Small intestine (tissue), 16 donors: Measurements from ENCODE around the gene STK38L. TPM values are rescaled to one million over a fixed set of nuclear protein-coding genes. Genes with fewer than 3 reads are reported as not detected.

ENCODE experiments used
- DNase-seq, 2 donors: peaks; one replicate each; pipeline versions ENCODE4 v3.0.0 to v3.0.0-alpha.2; 2013
- FAIRE-seq: peaks from 2 replicates; lab custom pipeline; 2012; peaks lifted over from hg19 to GRCh38; lab: Jason Lieb, UNC
- H3K27ac ChIP-seq, 3 donors: one replicate each; pipeline ENCODE4 v1.5.1; 2013; ENCODE audit warnings: low read length in 2 of 3, mild to moderate bottlenecking in 2 of 3, control low read depth in 1 of 3, inconsistent platforms in 1 of 3, low read depth in 1 of 3, moderate library complexity in 1 of 3
- H3K27me3 ChIP-seq, 3 donors: one replicate each; pipeline ENCODE4 v1.6.1; 2013; ENCODE audit warnings: low read length in 3 of 3, inconsistent platforms in 1 of 3; ENCODE audit not compliant: control insufficient read depth in 3 of 3, insufficient read depth in 3 of 3
- H3K36me3 ChIP-seq, 3 donors: one replicate each; pipeline ENCODE4 v1.6.1; 2013; ENCODE audit warnings: low read length in 3 of 3, inconsistent platforms in 1 of 3, low read depth in 1 of 3, mild to moderate bottlenecking in 1 of 3, moderate library complexity in 1 of 3; ENCODE audit not compliant: control insufficient read depth in 3 of 3, insufficient read depth in 2 of 3
- H3K4me1 ChIP-seq, 3 donors: one replicate each; pipeline ENCODE4 v1.6.1; 2013; ENCODE audit warnings: low read length in 2 of 3, inconsistent platforms in 1 of 3, low read depth in 1 of 3, mild to moderate bottlenecking in 1 of 3, moderate library complexity in 1 of 3; ENCODE audit not compliant: control insufficient read depth in 3 of 3, insufficient read depth in 2 of 3
- H3K4me3 ChIP-seq, 3 donors: one replicate each; pipeline ENCODE4 v1.5.1; 2013; ENCODE audit warnings: low read length in 3 of 3, control low read depth in 1 of 3, inconsistent platforms in 1 of 3, low read depth in 1 of 3, mild to moderate bottlenecking in 1 of 3, moderate library complexity in 1 of 3
- H3K9me3 ChIP-seq, 2 donors: one replicate each; pipeline ENCODE4 v1.6.1; 2013; ENCODE audit warnings: low read depth in 1 of 2, low read length in 1 of 2; ENCODE audit not compliant: control insufficient read depth in 2 of 2, insufficient read depth in 1 of 2
- WGBS, 3 donors: extraction: QIAGEN DNeasy Blood & Tissue Kit; methylation state at CpG; one replicate each; pipeline ENCODE4 v1.1.7; 2013; 5-methylcytosine and 5-hydroxymethylcytosine counted together
- long read RNA-seq, 10 donors: transcript quantifications; one replicate each; lab custom pipeline, GENCODE V29; 2026
- polyA plus RNA-seq, 4 donors: library from polyadenylated mRNA; stranded (reverse) in 3 of 4; unstranded in 1 of 4; fragments of 200-250 nt in 3 of 4; fragments of 120-200 nt in 1 of 4; gene quantifications; one replicate each; pipeline versions ENCODE4 v1.2.1 to v1.2.3, GENCODE V29; 2013
- donor health status: healthy with polysubstance abuse.
- donor health status: control.
- donor health status: control.
- donor health status: Bipolar disorder and iron deficiency.
- donor health status: healthy.

STK38L gene
- 10 to 100 TPM in 2 of 4 donors, 1 to 10 TPM in 2; 5.8 to 23.8 (median 10.6) TPM for polyA plus RNA-seq
- long read RNA-seq, donor 1, full-length matches to known transcripts, result 7 of 7 reads
- long read RNA-seq, donor 1, partial matches to known transcripts, result 0 of 7 reads
- long read RNA-seq, donor 1, other reads (novel, unspliced or antisense), result 0 of 7 reads
- long read RNA-seq, donor 2, full-length matches to known transcripts, result 2 of 2 reads
- long read RNA-seq, donor 2, partial matches to known transcripts, result 0 of 2 reads
- long read RNA-seq, donor 2, other reads (novel, unspliced or antisense), result 0 of 2 reads
- long read RNA-seq, donor 3, partial matches to known transcripts, result 0 of 1 reads
- long read RNA-seq, donor 3, other reads (novel, unspliced or antisense), result 0 of 1 reads
- long read RNA-seq, donor 4, result 0 reads
- long read RNA-seq, donor 5, partial matches to known transcripts, result 0 of 1 reads
- long read RNA-seq, donor 5, other reads (novel, unspliced or antisense), result 0 of 1 reads
- long read RNA-seq, donor 6, full-length matches to known transcripts, result 2 of 2 reads
- long read RNA-seq, donor 6, partial matches to known transcripts, result 0 of 2 reads
- long read RNA-seq, donor 6, other reads (novel, unspliced or antisense), result 0 of 2 reads
- long read RNA-seq, donor 7, result 0 reads
- long read RNA-seq, donor 8, full-length matches to known transcripts, result 1 of 1 reads
- long read RNA-seq, donor 8, partial matches to known transcripts, result 0 of 1 reads
- long read RNA-seq, donor 8, other reads (novel, unspliced or antisense), result 0 of 1 reads
- long read RNA-seq, donor 9, full-length matches to known transcripts, result 2 of 2 reads
- long read RNA-seq, donor 9, partial matches to known transcripts, result 0 of 2 reads
- long read RNA-seq, donor 9, other reads (novel, unspliced or antisense), result 0 of 2 reads
- long read RNA-seq, donor 10, full-length matches to known transcripts, result 3 of 3 reads
- long read RNA-seq, donor 10, partial matches to known transcripts, result 0 of 3 reads
- long read RNA-seq, donor 10, other reads (novel, unspliced or antisense), result 0 of 3 reads

DNA sequence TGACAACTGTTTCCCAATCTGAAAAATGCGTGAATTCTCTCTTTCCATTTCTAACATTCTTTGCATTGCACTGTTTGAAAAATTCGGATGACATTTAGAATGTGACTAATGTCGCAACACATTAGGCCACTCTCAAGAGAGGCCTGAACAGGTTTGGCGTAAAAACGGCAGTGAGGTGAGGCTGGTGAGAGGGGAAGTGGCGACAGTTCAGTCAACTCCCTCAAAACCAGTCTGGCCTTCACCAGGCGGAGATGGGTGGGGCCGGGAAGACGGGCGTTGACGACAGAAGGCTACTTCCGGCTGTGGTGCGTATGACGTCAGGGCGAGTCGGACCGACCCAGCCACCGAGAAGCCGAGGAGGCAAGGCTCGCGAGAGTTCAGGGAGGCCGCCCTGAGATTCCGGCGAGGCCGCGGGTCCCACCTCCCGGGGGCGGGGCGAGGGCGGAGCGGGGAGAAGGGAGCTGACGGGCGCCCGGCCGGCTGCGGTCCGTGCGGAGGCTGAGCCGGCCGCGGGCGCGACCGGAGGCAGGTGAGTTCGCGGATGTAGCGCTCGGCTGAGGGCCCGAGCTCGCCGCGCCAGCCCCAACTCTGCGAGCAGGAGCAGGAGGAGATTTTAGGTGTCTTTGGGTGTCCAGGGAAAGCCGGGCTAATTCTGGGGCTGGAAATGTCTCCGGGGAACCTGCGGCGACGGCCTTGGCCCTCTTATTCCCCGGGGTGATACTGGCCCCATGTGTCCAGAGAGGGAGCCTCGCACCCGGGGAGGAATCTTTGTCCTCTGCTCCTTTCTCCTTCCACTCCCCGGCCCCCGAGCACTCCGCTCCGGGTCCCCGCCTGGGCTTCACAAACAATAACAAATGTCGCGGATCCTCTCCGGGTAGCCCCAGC lies at the start of gene STK38L:
STK38L (plus strand) TSS at position 483 of the 885 bp plus-strand sequence. CDS start 53,435 bp downstream, outside the sequence.
- no peaks in the 10 kb centered on the region for H3K27me3 ChIP-seq
- no peak for FAIRE-seq
- 5 to 6% (median 5%) methylated on average over 59 to 69 of the region's 69 CpGs for WGBS, 3 donors
- peak; percentile 97 to 98 for DNase-seq
- no peaks in the 10 kb centered on the region for H3K36me3 ChIP-seq
- peaks cover 0 to 4% (median 2%) of the 10 kb centered on the region in 3 donors for H3K4me1 ChIP-seq
- peaks cover 0 to 5% of the 10 kb centered on the region in 2 donors for H3K9me3 ChIP-seq
- H3K27ac ChIP-seq, result peak within 1 kb of the TSS; percentile 82 to 95 (median 90)
- peak within 1 kb of the TSS; percentile 61 to 93 (median 83) for H3K4me3 ChIP-seq

GRCh38 chr12:27194644-27195043 lies 49.4 kb upstream of the STK38L start:
- Histone ChIP-seq H3K36me3 (no peaks in the 10 kb centered on the region), H3K27me3 (no peaks in the 10 kb centered on the region), H3K27ac (peak overlapping the region in 2 of 3 donors; percentile 11 to 89), H3K4me3 (no peak overlapping the region), H3K9me3 (no peaks in the 10 kb centered on the region), H3K4me1 (peaks cover 0 to 33% (median 2%) of the 10 kb centered on the region in 3 donors)
- DNase-seq (no peak), FAIRE-seq (no peak)
- 84 to 98% (median 84%) methylated on average over 2 of the region's 2 CpGs for WGBS, 3 donors

- DNase-seq (no peak), FAIRE-seq (no peak)
- Histone ChIP-seq H3K27me3 (no peaks in the 10 kb centered on the region), H3K9me3 (no peaks in the 10 kb centered on the region), H3K4me3 (no peak overlapping the region), H3K36me3 (no peaks in the 10 kb centered on the region), H3K4me1 (peaks cover 0 to 17% (median 2%) of the 10 kb centered on the region in 3 donors), H3K27ac (no peak overlapping the region)
- WGBS, 3 donors, result 77 to 100% (median 95%) methylated on average over 3 of the region's 3 CpGs
Observed at GRCh38 chr12:27198036-27198435, 46.0 kb upstream of the STK38L start.

DNA sequence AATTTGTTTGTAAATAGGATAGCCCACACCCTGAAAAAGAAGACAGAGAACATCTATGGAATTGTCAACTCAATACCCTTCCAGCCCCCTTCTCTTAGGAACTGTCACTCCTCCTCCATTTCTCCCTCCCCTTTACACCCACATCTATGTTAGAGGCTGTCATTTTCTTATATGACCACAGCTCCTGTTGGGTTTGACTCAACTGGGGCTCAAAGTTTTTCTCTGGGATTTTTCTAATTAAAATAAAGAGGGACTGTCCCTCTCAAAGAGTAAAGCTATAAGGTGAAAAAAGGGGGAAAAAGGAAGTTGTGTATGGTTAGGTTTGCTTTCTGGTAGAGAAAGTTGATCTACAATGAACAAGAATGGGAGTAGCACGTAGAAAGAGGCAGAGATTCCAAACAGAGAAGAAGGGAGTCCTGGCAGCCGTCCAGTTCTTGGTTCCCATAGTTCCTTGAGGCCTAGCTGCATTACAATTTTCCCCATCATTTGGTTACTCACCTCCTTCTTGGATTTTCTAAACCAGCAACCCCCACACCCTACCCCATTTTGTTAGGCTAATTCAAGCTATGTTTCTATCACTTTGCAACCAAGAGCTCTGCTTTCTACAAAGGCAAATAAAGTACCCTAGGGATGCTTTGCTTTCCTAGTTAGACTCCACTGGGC lies 44.3 kb upstream of the STK38L start:
- WGBS, 3 donors, result 71 to 97% (median 86%) methylated on average over 2 of the region's 2 CpGs
- Histone ChIP-seq H3K27me3 (no peaks in the 10 kb centered on the region), H3K9me3 (no peaks in the 10 kb centered on the region), H3K4me3 (no peak overlapping the region), H3K27ac (no peak overlapping the region), H3K36me3 (no peaks in the 10 kb centered on the region), H3K4me1 (peaks cover 0 to 2% (median 0%) of the 10 kb centered on the region in 3 donors)
- no peak for FAIRE-seq
- no peak for DNase-seq

GRCh38 chr12:27201169-27201568 lies 42.9 kb upstream of the STK38L start:
- DNase-seq (no peak), FAIRE-seq (no peak)
- WGBS, 3 donors, result 54 to 69% (median 56%) methylated on average over 1 of the region's 1 CpG
- H3K36me3 ChIP-seq, result no peaks in the 10 kb centered on the region
- no peaks in the 10 kb centered on the region for H3K27me3 ChIP-seq
- no peak overlapping the region for H3K27ac ChIP-seq
- H3K4me3 ChIP-seq, result no peak overlapping the region
- H3K4me1 ChIP-seq, result no peaks in the 10 kb centered on the region
- H3K9me3 ChIP-seq, result no peaks in the 10 kb centered on the region

DNA sequence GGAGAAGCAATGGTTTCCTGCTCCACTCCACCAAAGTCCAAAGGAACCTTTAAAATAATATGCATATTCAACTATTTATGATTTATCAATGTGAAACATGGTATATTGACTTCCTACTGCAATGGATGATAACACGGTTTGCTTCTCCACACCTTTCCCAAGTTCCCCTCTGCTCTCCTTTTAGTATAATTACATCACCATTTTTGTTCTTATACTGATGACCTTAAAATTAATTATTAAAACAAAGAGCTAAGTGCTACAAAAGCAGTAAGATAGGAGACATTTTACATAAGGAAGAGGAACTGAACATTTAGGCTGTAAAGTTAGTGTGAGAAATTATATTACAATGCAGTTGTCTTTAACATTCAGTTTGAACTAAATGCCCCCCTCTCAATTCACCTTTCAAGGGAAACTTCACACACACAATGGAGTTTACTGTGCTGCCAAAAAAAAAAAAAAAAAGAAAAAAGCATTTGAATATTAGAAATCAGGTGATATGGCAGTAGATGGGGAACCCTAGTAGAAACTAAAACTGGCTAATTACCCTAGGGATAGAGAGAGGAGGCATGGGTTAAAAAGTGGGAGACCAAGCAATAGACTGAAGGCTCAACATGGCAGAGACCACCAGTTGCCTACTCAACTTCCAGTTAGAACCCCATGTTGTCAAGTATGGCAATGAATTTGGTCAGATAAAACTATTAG lies 37.1 kb upstream of the STK38L start:
- 56 to 70% (median 58%) methylated on average over 1 of the region's 1 CpG for whole genome bisulfite sequencing, 3 donors
- H3K4me1 ChIP-seq, result no peaks in the 10 kb centered on the region
- no peaks in the 10 kb centered on the region for H3K9me3 ChIP-seq
- H3K4me3 ChIP-seq, result no peak overlapping the region
- no peak overlapping the region for H3K27ac ChIP-seq
- H3K36me3 ChIP-seq, result no peaks in the 10 kb centered on the region
- H3K27me3 ChIP-seq, result no peaks in the 10 kb centered on the region
- no peak for DNase-seq
- FAIRE-seq, result no peak
